COR-L47 (cell line): ENCODE results near the gene ROR2.
A peak's percentile ranks its signal among the peaks of the same experiment; 100 is the strongest.
"Not testable (repeated sequence)": the region's sequence is repeated elsewhere in the genome, so short reads cannot be mapped to it uniquely, and the experiment has no call there.

Experiments
- DNase-seq: peaks from one replicate; lab custom pipeline; 2025; lab: John Stamatoyannopoulos, UW

The ROR2 gene

DNA sequence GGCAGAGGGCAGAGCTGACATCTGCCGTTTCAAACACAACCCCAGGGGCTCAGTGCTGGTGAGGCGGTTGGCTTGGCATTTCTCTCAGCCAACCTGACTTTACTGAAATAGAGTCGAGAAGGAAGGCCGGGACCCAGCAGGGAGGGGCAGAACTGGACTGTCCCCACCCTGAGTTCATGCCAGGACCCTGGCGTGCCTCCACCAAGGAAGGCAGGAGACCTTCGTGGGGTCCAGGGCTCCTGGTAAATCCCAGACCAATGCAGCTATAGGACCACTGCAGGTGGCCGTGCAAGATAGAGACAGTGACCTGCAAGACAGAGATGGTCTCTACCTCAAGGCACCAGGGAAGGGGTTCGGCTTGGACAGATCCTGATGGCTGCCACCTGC lies 132.9 kb downstream of the ROR2 start:
- DNase-seq = no peak

DNA sequence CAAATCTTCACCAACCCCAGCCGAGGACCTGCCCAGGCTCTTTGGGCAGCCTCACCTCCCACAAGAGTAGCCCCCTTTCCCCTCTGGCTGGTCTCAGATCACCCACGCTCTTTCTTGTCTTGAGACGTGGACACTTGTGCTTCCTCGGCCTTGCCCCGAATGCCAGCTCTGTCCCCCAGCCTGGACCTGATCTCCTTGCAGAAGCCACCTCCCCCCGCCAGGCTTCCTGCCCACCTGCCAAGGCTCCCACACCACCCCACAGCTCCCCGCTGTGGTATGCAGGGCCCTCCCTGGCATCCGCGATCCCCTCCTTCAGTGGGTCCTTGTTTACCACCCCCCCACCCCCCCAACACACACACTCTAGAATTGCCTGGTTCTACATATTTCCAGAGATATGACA lies 133.7 kb downstream of the ROR2 start:
- no peak for DNase-seq

DNA sequence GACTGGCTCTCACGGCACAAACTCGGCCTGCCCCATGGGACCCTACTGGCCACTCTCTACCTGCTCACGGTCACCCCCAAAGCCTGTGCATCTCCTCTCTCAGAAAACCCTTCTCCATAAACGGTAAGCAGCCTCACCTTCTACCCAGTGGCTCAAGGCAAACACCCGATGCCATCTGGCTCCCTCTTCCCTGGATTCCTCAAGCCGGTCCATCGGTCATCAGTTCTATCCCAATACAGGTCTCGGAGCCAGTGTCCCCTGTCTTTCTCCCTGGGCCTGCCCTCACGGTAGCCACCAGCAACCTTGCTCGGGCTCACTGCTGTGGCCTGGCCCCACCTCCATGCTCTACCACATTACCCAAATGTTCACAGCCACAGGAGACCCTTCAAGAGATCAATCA lies 134.1 kb downstream of the ROR2 start:
- no peak for DNase-seq

DNA sequence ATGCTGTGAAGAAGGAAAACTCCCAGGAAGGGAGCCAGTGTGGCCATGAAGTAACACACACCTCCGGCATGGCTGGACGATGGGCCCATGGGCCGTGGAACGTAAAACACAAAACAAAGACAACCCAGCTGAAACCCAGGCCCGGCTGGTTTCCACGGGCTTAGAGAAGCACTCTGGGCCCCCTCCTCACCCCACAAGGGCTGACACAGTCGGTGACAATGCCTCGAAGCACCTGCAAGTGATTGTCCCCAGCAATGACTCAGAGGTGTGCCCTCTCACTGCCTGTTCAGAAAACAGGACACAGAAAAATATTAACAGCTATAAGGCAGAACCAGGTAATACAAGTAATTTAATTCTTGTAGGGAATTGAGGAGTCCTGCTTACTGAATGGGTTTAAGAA lies 135.3 kb downstream of the ROR2 start:
- no peak for DNase-seq

DNA sequence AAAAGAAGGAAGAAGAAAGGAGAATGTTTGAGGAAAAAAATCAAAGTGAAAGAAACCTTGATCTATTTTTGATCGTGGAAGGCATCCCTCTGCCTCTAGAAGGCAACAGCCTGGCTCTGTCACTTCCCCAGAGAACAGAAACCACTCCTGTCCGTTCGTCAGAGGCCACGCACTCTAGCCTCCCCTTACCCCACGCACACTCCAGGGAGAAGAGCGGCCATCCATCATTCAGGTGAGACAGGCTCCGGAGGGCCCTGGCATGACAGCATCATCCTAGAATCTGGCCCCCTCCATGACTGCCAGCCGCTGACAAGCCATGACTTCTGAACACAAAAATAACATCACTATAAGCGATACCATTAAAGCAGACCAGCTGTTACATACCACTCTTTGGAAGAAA lies 135.8 kb downstream of the ROR2 start:
- DNase-seq = no peak

DNA sequence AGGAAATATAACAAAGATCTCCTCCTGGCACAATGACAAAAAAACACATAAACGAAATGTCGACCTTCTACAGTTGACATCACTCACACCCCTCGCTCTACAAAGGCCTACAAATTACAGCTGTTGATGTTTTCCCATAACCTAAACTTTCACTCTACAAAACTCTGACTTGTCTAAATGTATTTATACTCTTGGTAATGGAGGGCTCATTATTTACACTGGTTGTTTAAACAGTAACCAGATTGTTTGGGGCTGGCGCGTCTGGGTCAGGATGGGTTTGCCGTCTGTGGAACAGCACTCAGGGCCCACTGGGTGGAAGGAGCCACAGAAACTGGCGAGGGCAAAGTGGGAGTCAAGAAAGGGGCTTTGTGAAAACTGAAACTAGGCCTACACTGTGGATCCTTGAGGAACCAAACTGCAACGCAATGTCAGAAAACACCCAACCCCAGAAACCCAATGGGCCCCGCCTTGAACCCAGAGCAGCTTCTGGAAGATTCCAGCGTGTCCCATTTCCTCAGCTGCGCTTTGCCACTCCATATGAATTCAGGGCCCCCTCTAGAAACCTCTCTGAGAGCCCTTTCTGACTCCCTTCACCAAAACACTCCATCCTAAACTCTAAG lies 136.7 kb downstream of the ROR2 start:
- peak; percentile 55 for DNase-seq

DNA sequence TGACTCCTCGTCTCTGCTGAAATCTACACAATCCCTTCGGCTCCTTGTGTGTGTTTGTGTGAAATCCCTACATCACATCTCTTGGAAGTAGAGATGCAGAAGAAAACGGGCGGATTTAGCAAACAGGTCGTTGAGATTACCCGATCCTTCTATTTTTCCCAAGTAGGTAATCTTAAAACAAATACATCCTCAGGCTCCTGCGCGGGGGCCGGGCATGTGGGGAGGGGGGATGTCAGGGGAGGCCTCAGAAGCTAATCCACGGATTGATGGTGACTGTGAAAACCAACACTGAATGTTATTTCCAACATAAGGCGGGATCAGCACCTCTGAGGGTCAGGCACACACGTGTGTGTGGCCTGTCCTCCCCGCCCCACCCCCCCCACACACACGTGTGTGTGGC lies 137.8 kb downstream of the ROR2 start:
- DNase-seq = no peak

DNA sequence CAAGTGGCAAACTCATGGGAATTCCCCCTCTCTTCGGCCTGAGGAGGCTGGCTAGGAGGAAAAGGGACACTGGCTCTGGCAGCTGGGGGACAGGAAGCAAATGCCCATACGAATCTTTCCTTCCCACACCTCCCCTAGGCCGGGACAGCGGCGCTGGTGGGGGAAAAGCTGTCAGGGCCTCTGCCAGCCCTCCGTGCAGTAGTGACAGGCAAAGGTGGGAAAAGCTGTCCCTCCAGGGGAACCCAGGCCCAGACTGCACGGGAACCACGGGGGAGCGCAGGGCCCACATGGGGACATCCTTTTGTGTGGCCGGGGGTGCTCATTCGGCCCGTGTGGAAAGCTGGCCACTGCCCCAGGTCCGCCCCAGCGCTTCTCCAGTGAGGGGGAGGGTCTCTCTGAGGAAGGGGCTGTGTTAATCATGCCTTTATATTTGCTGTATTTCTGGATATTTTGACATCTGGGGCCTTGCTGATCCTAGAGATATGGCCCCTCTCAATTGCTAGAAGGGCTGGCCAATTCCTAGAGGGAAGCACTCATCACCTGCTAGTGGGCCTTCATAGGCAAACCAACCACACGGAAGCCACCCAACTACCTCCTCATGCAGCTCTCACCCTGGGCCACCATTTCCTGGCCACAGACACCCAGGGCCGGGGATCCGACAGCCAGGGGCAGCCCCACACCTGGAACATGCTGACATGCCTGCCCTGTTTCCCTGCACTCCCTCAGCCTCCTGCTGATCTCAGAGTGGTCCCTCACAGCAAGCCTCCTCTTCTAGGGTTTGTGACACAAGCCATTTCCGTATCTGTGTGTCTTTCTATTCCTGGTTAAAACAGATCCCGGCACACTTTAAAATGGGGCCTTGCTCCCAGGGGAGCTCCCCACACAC lies 138.8 kb downstream of the ROR2 start:
- no peak for DNase-seq

DNA sequence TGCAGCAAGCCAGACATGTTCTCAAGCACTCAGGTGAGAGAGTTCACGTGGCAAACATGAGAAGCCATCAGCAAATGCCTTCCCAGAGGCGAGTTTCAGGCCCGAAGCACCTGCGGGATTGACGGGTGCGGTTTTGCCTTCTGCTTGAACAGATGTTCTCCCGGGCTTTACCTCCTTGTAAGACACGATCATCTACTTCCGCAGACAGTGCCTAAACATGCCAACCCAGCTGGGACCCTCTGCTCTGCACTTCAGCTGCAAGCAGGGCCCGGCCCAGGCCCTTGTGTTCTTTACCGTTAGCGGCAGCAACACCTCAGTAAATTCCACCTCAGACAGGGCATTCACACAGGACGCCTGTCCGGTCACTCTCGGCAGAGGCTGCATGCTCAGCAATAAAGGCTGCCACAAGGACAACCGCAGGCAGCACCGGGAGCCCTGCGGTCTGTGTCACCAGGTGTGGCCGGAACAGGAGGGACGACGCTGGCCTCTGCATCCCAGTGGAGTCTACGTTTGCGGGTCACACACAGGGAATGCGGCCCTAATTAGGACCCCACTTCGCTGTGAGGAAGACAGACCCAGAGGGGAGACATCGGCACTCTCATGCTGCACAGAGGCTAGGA lies 139.6 kb downstream of the ROR2 start:
- no peak for DNase-seq

DNA sequence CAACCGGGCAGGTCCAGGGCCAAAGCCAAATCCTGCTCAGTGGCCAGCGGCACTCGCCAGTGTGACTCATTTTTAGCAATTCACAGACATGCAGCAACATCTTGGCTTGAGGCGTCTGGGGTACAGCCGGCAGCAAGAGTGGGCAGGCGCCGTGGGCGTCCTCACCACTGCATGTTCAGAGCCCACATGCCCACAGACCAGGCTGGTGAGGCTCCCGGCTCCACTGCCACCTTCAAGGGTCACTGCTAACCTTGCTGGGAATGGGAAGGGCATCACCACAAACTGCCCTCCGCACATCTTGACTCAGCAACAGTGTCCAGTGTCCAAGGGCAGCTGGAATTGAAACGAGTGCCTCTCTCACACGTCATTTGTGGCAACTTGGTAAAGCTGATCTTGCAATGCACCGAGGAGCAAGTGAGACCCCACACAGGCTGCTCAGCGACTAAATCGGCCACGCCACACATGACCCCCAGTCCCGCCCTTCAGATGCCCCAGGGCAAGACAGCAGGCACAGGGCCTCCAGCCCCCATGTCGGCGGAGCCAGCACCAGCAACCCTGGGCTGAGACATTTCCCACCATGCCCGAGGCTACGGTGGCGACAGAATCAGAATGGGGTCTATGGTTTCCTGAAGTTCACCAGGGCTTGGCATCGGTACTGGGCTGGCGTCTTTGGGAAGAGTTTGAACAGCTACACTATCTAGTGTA lies 140.3 kb downstream of the ROR2 start:
- DNase-seq = no peak

DNA sequence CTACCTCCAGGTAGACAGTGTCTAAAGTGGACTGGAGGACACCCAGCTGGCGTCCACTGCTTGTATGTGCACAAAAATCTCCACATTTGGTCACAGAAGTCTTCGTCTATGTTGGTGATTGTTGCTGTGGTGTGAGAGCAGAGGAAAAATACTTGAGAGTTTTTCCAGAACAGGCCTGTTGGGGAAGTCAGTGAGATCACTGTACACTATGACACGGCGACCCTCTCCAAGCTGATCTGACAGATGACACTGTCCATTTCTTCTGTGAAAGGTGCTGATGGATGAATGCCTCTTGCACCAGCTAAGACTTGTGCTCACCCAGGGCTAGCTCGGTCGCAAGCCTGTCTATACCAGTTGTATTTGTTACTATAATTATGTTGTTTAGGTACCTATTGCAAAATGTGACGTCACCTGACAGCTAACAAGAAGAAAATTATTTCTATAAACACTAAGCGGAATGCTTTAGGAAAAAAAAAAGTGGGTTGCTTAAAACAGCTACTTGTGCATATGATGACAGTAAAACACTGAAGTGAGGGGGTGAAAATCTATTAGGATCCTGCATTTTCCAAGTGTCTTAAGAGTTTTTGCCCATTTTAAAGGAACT lies 142.3 kb downstream of the ROR2 start:
- no peak for DNase-seq

DNA sequence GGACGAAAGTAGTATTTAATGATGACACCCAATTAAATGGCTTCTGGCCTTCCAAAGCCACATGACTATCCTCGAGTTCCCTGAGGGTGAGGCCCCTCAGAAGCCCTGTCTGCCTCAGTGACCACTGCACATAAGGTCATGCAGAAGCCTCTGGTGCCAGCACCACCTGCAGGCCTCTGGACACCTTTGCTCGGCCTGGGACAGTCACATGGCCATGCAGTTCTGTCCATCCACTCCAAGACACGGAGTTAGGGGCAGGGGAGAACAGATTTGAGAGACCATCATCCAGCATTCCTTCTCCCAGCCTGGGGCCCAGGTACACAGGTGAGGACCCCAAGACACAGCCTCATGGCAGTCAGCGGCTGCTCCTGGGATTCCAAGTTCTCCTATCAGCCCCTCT lies 145.0 kb downstream of the ROR2 start:
- DNase-seq = no peak

DNA sequence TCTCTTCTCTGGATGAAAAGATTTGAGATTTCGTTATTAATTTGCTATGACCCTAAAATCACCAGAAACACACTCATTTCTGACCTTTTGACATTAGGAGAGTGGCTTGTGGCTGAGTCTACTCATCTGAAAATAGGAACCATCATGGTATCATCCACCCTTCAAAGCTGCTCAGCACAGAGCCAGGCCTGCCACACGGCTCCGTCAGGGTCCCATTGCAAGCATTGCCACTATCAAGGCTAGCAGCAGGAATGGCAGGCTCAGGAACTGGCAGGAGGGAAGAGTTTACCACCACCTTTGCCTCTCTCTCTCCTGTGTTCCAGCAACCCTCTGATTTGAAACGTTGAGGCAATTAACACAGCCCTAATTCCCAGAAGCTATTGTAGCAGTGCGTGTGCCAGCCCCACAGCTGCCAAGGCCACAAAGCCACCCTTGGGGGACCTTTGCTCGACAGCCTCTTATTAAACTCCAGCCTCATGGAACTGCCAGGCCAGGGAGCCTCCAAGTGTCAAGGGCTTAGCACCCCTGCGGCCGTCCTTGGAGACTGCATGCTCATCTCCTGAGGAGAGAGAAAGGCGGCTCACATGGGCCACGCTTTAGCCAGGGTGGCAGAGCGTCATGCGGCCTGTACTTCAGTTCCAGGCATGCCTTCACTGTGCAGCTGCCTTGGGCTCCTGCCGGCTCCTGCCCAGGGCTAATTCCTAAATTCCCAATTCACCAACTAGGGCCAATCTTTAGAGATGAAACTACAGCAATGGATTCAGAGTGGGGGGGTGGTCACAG lies 145.9 kb downstream of the ROR2 start:
- DNase-seq = no peak

DNA sequence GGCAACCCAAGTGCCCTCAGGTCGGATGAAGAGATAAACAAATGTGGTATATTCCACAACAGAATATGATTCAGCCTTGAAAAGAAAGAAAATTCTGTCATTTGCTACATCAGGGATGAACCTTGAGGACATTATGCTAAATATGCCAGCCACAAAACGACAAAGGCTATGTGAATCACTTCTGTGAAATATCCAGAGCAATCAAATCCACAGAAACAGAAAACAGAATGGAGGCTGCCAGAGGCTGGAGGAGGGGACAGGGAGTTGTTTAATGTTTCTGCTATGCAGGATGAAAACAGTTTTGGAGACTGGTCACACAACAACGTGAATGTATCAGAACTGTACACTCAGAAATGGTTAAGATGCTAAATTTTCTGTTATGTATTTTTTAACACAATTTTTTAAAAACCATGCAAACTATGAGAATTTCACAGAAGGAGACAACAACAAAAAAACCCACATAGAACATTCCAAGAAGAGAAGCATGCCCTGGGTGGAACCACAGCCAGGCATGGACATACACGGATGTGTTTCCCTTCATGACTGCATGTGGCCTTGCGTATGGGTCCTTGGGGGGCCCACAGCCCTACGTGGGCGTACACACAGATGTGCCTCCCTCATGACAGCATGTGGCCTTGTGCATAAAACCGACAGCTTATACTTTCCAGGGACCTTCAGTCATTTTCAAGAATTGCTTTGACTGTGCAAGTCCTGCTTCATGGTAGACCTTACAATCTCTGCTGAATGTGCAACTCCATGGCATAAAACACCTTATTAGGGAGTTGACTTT lies 146.7 kb downstream of the ROR2 start:
- no peak for DNase-seq

DNA sequence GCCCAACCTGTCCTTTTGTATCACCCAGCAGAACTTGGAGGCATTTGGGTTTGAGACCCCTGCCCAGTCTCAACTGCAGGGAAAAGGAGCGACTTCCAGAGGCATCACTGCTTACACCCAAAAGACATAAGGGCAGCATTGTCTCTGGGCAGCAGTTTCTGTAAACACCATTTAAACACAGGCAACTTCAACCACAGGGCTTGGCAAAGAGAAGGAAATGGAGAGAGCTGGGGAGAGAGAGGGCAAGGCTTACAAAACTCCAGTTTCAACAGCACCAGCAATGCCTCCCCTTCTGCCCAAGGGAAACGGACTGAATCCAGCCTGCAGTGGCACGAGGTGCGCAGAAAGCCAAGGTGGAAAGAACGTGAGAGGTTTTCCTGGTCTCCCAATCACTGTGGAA lies 147.6 kb downstream of the ROR2 start:
- DNase-seq = no peak

DNA sequence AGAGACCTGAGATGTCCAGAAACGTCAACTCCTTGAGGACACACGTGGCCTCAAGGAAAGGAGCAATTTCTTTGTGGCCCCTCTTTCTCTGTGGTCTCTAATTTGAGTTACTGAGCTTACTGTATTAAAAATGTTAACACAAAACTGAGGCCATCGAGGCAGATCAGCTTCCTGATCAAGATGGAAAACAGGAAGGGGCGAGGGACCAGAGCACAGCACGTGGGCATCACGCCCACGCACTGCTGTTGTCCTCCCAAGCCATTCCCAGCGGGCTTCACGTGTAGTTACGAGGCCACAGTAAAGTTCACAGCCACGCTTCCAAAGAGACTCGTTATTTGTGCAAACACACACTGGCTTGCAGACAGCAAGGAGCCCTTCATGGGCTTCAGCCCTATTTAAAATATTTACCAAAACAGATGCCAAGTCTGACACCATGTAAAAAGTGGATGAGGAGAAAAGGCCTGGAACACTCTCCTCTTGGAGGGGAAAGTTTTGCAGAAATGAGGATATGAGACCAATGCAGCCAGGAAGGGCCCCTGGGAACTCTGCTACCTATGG lies 149.5 kb downstream of the ROR2 start:
- no peak for DNase-seq

DNA sequence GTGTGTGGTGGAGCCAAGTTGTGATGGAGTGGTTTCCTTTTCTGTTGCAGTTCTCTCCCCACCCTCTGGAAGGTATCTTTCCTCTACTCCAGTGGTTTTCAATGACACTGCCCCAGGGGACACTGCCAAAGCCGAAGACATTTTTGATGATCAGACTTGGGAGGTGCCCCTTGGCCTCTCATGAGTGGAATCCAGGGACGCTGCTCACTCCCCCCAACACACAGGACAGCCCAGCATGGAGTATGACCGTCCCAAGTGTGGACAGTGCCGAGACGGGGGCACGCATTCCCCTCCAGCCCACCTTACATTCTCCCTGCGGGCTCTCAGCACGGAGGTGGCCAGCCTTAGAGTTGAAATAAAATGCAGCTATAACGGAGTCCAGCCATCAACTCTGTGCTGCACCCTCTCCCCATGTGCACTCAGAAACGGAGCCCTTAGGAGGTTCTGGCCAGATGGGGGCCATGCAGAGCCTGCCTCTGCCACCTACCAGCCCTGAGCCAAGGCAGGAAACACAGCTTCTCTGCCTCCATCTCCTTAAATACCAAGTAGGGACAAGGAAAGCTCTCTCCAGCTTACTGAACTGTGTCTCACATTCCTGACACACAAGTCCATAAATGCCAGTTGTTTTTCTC lies 150.8 kb downstream of the ROR2 start:
- no peak for DNase-seq

DNA sequence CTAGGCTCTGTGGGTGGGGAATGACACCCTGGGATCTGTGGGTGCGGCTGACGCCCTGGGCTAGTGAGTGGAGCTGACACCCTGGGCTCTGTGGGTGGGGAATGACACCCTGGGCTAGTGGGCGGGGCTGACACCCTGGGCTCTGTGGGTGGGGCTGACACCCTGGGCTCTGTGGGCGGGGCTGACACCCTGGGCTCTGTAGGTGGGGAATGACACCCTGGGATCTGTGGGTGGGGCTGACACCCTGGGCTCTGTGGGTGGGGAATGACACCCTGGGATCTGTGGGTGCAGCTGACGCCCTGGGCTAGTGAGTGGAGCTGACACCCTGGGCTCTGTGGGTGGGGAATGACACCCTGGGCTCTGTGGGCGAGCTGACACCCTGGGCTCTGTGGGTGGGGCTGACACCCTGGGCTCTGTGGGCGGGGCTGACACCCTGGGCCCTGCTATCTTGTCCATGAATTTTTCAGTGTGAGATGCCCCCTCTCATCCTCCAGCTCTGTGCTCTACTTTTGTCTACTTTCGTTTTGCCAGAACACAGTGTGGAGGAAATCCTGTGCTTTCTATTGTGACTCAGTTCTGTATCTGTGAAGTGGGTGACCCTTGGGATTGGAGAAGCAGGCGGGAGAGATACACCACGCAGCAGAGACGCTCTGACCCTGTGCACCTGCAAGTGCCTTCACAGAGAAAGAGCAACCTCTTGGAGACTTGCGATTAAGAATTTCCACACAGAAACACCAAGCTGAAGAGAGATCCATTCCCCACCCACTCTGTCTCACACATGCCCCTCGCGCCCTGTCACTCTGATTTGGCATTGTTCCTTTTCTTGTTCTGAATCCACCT lies 151.5 kb downstream of the ROR2 start:
- DNase-seq = not testable (repeated sequence)

DNA sequence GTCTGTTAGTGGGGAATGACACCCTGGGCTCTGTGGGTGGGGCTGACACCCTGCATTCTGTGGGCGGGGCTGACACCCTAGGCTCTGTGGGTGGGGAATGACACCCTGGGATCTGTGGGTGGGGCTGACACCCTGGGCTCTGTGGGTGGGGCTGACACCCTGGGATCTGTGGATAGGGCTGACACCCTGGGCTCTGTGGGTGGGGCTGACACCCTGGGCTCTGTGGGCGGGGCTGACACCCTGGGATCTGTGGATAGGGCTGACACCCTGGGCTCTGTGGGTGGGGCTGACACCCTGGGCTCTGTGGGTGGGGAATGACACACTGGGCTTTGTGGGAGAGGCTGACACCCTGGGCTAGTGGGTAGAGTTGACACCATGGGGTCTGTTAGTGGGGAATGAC lies 152.5 kb downstream of the ROR2 start:
- DNase-seq = not testable (repeated sequence)
